ENCODE data around the gene CDPF1.

- TF ChIP-seq POLR2A (IDR thresholded peaks at IDR 0.05), result no peak
- TF ChIP-seq POLR2AphosphoS5 (IDR thresholded peaks at IDR 0.05; ENCODE audit: insufficient read depth in 1 of 2, low read depth in 1 of 2), result peak; percentile 34 to 73
- TF ChIP-seq, protein P1, sequence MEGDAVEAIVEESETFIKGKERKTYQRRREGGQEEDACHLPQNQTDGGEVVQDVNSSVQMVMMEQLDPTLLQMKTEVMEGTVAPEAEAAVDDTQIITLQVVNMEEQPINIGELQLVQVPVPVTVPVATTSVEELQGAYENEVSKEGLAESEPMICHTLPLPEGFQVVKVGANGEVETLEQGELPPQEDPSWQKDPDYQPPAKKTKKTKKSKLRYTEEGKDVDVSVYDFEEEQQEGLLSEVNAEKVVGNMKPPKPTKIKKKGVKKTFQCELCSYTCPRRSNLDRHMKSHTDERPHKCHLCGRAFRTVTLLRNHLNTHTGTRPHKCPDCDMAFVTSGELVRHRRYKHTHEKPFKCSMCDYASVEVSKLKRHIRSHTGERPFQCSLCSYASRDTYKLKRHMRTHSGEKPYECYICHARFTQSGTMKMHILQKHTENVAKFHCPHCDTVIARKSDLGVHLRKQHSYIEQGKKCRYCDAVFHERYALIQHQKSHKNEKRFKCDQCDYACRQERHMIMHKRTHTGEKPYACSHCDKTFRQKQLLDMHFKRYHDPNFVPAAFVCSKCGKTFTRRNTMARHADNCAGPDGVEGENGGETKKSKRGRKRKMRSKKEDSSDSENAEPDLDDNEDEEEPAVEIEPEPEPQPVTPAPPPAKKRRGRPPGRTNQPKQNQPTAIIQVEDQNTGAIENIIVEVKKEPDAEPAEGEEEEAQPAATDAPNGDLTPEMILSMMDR (IDR thresholded peaks at IDR 0.05), result no peak
Observed at GRCh38 chr22:46267431-46268279, 17.6 kb upstream of the CDPF1 start, which contains the start of gene TTC38.
